Tibial artery (tissue), 4 donors: ENCODE results near the gene MYO3B.

Source experiments
- DNase-seq, 2 donors: peaks; one replicate each; pipeline ENCODE4 v3.0.0-alpha.2; 2019
- H3K27ac ChIP-seq, 2 donors: fragments of 200-600 bp; sonication (generic) in 1 of 2; 1 replicate in 1 of 2; 2 replicates in 1 of 2; pipeline ENCODE4 v1.5.1; 2018 to 2019; ENCODE audit warnings: mild to moderate bottlenecking in 1 of 2
- H3K27me3 ChIP-seq, 2 donors: fragments of 200-600 bp; sonication (generic) in 1 of 2; one replicate each; pipeline versions ENCODE4 v1.5.1 to v1.6.0; 2016 to 2019
- H3K36me3 ChIP-seq, 3 donors: fragments of 200-600 bp; sonication (generic) in 2 of 3; one replicate each; pipeline ENCODE4 v1.5.1; 2016 to 2019; ENCODE audit warnings: mild to moderate bottlenecking in 2 of 3
- H3K4me1 ChIP-seq, 4 donors: fragments of 200-600 bp; sonication (generic) in 2 of 4; 1 replicate in 3 of 4; 2 replicates in 1 of 4; pipeline ENCODE4 v1.5.1; 2016 to 2019
- H3K4me3 ChIP-seq, 2 donors: fragments of 200-600 bp; sonication (generic) in 1 of 2; 1 replicate in 1 of 2; 2 replicates in 1 of 2; pipeline ENCODE4 v1.5.1; 2018 to 2019; ENCODE audit warnings: mild to moderate bottlenecking in 2 of 2
- H3K9me3 ChIP-seq, 3 donors: fragments of 200-600 bp; sonication (generic) in 1 of 3; one replicate each; pipeline ENCODE4 v1.5.1; 2016 to 2019
- CTCF ChIP-seq, 2 experiments: fragments of 200-600 bp in 1 of 2; fragments of 450-650 bp in 1 of 2; IDR thresholded peaks; one replicate each; pipeline ENCODE4 v1.5.1; 2017 to 2019; ENCODE audit warnings: antibody characterized with exemption in 2 of 2, mild to moderate bottlenecking in 1 of 2, moderate library complexity in 1 of 2
- intact Hi-C: fragments of 100-400 bp; cut with DNase I; formaldehyde crosslinking; loops from one replicate; pipeline ENCODE4 v1.15.0; 2023; ENCODE audit warnings: low total_unique reads

The MYO3B gene

DNA sequence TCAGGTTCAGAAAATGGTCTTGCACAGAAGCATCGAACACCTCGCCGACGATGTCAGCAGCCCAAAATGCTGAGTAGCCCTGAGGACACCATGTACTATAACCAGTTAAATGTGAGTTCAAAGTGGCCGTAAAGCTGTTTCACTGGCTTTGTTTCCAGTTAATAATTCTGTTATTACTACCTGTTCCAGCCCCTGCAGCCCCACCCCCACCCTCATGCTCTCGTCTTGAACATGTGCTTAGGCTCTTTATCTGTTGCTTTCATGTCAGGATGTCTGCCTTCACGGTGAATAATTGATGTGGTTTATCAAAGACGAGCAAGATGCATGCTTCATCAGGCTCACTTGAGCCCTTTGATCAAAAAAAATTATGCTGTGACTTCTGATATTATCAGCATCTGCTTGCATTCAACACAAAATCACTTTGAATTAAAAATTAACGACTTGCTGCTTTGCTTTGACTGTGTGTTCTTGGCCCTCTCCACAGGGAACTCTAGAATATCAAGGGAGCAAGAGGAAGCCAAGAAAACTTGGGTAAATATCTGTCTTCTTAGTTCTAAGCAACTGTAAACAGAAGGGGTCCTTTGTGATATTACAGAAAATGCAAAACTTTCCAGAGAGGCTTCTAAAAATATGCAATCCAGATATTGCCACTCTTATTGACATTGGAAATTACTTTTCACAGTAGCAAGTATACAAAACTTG lies 473.8 kb downstream of the MYO3B start:
- Histone ChIP-seq H3K4me1 (no peaks in the 10 kb centered on the region), H3K27ac (no peak overlapping the region), H3K9me3 (no peaks in the 10 kb centered on the region), H3K36me3 (no peaks in the 10 kb centered on the region), H3K4me3 (no peak overlapping the region), H3K27me3 (no peaks in the 10 kb centered on the region)
- intact Hi-C loops, result no loop called here
- no peak for DNase-seq
- no peak for TF ChIP-seq CTCF (IDR thresholded peaks at IDR 0.05)

DNA sequence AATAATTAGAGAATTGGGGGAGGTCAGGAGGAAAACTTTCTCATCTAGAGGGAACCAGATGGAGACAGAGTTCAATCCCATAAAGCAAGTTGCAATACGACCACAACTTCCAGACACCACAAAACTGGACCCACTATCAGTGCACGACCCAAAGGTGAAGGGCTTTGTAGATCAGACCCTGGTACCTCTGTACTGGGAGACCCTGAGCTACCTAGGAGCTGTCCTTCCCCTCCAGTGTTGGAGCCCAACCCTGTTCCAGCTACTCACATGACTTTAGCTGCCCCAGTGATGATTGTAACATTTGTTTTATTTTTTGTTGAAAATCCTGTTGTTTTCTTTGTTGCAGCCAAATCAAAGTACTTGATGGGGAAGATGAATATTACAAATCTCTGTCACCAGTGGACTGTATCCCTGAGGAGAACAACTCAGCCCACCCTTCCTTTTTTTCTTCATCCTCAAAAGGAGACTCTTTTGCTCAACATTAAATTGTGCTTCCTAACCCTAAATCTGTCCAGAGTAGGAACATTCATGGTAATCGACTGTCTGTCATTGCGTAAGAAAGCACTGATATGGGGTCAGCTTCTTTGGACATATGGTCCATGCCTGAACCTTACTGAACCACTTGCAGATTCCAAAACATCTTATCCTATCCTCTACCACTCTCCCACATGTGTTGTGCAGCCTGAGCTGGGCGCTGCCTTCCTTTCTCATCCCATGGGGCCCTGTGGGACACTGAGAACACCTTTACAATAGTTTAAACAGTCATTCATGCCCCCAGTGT lies 474.9 kb downstream of the MYO3B start:
- H3K9me3 ChIP-seq, result no peaks in the 10 kb centered on the region
- H3K4me3 ChIP-seq, result no peak overlapping the region
- DNase-seq, result no peak
- no peaks in the 10 kb centered on the region for H3K27me3 ChIP-seq
- H3K4me1 ChIP-seq, result no peaks in the 10 kb centered on the region
- TF ChIP-seq CTCF (IDR thresholded peaks at IDR 0.05), result no peak
- intact Hi-C loops, result no loop called here
- H3K36me3 ChIP-seq, result no peaks in the 10 kb centered on the region
- no peak overlapping the region for H3K27ac ChIP-seq

DNA sequence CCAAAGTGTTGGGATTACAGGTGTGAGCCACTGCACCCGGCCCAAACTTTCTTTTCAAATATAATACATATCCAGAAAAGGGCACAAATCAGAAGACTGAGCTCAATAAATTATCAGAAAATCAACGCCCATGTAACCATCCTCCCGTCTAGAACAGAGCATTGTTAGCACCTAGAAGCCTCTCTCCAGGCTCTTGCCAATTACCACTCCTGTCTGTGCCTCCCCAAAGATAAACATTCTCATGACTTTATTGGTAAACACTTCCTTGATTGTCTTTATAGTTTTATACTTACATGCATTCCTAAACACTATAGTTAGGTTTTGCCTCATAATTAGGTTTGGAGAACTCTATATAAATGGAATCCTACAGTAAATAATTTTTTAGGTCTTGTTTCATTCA lies 478.7 kb downstream of the MYO3B start:
- H3K9me3 ChIP-seq, result no peaks in the 10 kb centered on the region
- no peak overlapping the region for H3K4me3 ChIP-seq
- no peaks in the 10 kb centered on the region for H3K27me3 ChIP-seq
- H3K27ac ChIP-seq, result no peak overlapping the region
- H3K4me1 ChIP-seq, result peaks cover 0 to 5% (median 0%) of the 10 kb centered on the region in 4 donors
- no peak for TF ChIP-seq CTCF (IDR thresholded peaks at IDR 0.05)
- H3K36me3 ChIP-seq, result no peaks in the 10 kb centered on the region
- no peak for DNase-seq
- intact Hi-C loops, result no loop called here

- no peak overlapping the region for H3K27ac ChIP-seq
- no peaks in the 10 kb centered on the region for H3K27me3 ChIP-seq
- no peaks in the 10 kb centered on the region for H3K36me3 ChIP-seq
- no peak for TF ChIP-seq CTCF (IDR thresholded peaks at IDR 0.05)
- peaks cover 0 to 5% (median 0%) of the 10 kb centered on the region in 4 donors for H3K4me1 ChIP-seq
- H3K9me3 ChIP-seq, result no peaks in the 10 kb centered on the region
- no peak for DNase-seq
- H3K4me3 ChIP-seq, result no peak overlapping the region
- intact Hi-C loops, result no loop called here
Measured at GRCh38 chr2:170660409-170660808, 482.5 kb downstream of the MYO3B start.

- DNase-seq, result no peak
- Histone ChIP-seq H3K36me3 (no peaks in the 10 kb centered on the region), H3K9me3 (no peaks in the 10 kb centered on the region), H3K27me3 (no peaks in the 10 kb centered on the region), H3K27ac (no peak overlapping the region), H3K4me1 (no peaks in the 10 kb centered on the region), H3K4me3 (no peak overlapping the region)
- no peak for TF ChIP-seq CTCF (IDR thresholded peaks at IDR 0.05)
- intact Hi-C loops, result no loop called here
Measured at GRCh38 chr2:170665743-170666142, 487.8 kb downstream of the MYO3B start.
